Mammary epithelial cell (primary cell): ENCODE data around the gene SYNE1.

ENCODE experiments used
- CTCF ChIP-seq, 2 donors: IDR thresholded peaks in 1 of 2; conservative IDR thresholded peaks in 1 of 2; 2 replicates each; pipeline ENCODE4 v1.5.1; 2011 to 2012; ENCODE audit warnings: inconsistent platforms in 2 of 2, low read length in 2 of 2, mild to moderate bottlenecking in 2 of 2, control low read depth in 1 of 2, low read depth in 1 of 2; ENCODE audit not compliant: insufficient read depth in 1 of 2; ENCODE audit errors: extremely low read depth in 1 of 2
- EZH2 ChIP-seq: IDR thresholded peaks from 2 replicates; pipeline ENCODE4 v1.6.1; 2012; ENCODE audit warnings: low read length, inconsistent platforms, borderline replicate concordance

DNA sequence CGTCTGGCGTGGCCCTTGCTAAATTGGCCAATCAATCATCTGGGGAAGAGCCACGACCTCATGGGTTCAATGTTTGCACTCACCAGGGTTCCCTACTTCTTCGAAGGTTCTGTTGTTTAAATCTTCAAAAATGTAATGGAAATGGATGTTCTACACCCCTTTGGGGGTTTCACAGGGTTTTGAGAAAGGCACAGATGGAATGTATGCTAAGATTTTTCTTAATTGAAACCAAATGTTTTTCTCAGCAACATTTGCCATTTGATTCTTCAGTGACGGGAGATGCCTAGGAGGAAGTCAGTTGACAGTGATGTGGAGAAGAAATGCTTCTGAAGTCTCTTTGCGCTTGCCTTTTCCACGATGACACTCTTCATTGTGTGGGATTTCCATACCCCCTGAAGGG, 517.3 kb downstream of the SYNE1 start:
- no peak for TF ChIP-seq CTCF (conservative IDR thresholded peaks at IDR 0.05 in 1 of 2, IDR thresholded peaks at IDR 0.05 in 1 of 2; ENCODE audit: extremely low read depth in 1 of 2, insufficient read depth in 1 of 2, low read depth in 1 of 2, low read length in 2 of 2)
- no peak for TF ChIP-seq EZH2
